Activated CD4-positive, alpha-beta T cell treated with anti-CD3 and anti-CD28 coated beads, Interleukin-2, amount 50 U/mL, for 16 hours (primary cell): ENCODE data around the gene ZNF428.
A peak's percentile ranks its signal among the peaks of the same experiment; 100 is the strongest.
"Not testable (repeated sequence)": the region's sequence is repeated elsewhere in the genome, so short reads cannot be mapped to it uniquely, and the experiment has no call there.

ENCODE experiments used
- DNase-seq: peaks from one replicate; pipeline ENCODE4 v3.0.0-alpha.2; 2020

Gene ZNF428

GRCh38 chr19:43639519-43640423 lies 20.3 kb upstream of the ZNF428 start, which contains the start of gene CADM4:
CADM4 (minus strand) TSS chr19:43639850; CDS start chr19:43639790, 60 bp downstream.
- peak; percentile 15 for DNase-seq

- no peak for DNase-seq
Observed at GRCh38 chr19:43638995-43639518, 19.6 kb upstream of the ZNF428 start.

GRCh38 chr19:43638214-43638994 lies 19.0 kb upstream of the ZNF428 start:
- DNase-seq = no peak

GRCh38 chr19:43636121-43636683 lies 16.8 kb upstream of the ZNF428 start:
- DNase-seq = no peak

GRCh38 chr19:43635561-43635940 lies 16.1 kb upstream of the ZNF428 start:
- DNase-seq = not testable (repeated sequence)

GRCh38 chr19:43634872-43635560 lies 15.6 kb upstream of the ZNF428 start:
- no peak for DNase-seq

GRCh38 chr19:43634506-43634871 lies 15.1 kb upstream of the ZNF428 start:
- DNase-seq = no peak

GRCh38 chr19:43634068-43634467 lies 14.6 kb upstream of the ZNF428 start:
- DNase-seq = no peak

- no peak for DNase-seq
Observed at GRCh38 chr19:43633520-43633919, 14.1 kb upstream of the ZNF428 start.

GRCh38 chr19:43631491-43631890 lies 12.1 kb upstream of the ZNF428 start:
- no peak for DNase-seq

- DNase-seq = no peak
Observed at GRCh38 chr19:43628646-43629326, 9.4 kb upstream of the ZNF428 start.

- no peak for DNase-seq
Observed at GRCh38 chr19:43626838-43627237, 7.4 kb upstream of the ZNF428 start.

- peak; percentile 15 for DNase-seq
Observed at GRCh38 chr19:43625918-43626579, 6.6 kb upstream of the ZNF428 start.

GRCh38 chr19:43624933-43625332 lies 5.5 kb upstream of the ZNF428 start:
- DNase-seq = peak; percentile 89

- DNase-seq = peak; percentile 21
Observed at GRCh38 chr19:43623889-43624670, 4.7 kb upstream of the ZNF428 start.

- DNase-seq = no peak
Observed at GRCh38 chr19:43622956-43623355, 3.5 kb upstream of the ZNF428 start.

GRCh38 chr19:43622070-43622469 lies 2.6 kb upstream of the ZNF428 start:
- DNase-seq = no peak

GRCh38 chr19:43620061-43621001 lies 902 bp upstream of the ZNF428 start:
- no peak for DNase-seq

GRCh38 chr19:43618921-43619261 lies 538 bp downstream of the ZNF428 start:
- peak; percentile 66 for DNase-seq

- no peak for DNase-seq
Observed at GRCh38 chr19:43616954-43617353, 2.5 kb downstream of the ZNF428 start.
